Fibroblast of lung (primary cell): Measurements from ENCODE around the gene UMAD1. TPM values are rescaled to one million over a fixed set of nuclear protein-coding genes. Genes with fewer than 3 reads are reported as not detected.
A peak's percentile ranks its signal among the peaks of the same experiment; 100 is the strongest.

Experiments used
- DNase-seq, 2 donors: peaks; one replicate each; pipeline versions ENCODE4 v3.0.0 to v3.0.0-alpha.2; 2010; ENCODE audit warnings: low read depth in 2 of 2
- H2AFZ ChIP-seq: 2 replicates; pipeline ENCODE4 v1.5.1; 2012; ENCODE audit warnings: low read length, control low read depth, inconsistent platforms
- H3K27ac ChIP-seq: 2 replicates; pipeline ENCODE4 v1.5.1; 2011; ENCODE audit warnings: low read length, control low read depth; ENCODE audit not compliant: insufficient read depth
- H3K27me3 ChIP-seq: 2 replicates; pipeline ENCODE4 v1.5.1; 2011; ENCODE audit warnings: mild to moderate bottlenecking, low read length; ENCODE audit not compliant: control insufficient read depth, insufficient read depth
- H3K36me3 ChIP-seq: 2 replicates; pipeline ENCODE4 v1.5.1; 2011; ENCODE audit warnings: low read length; ENCODE audit not compliant: control insufficient read depth, insufficient read depth
- H3K4me1 ChIP-seq: 2 replicates; pipeline ENCODE4 v1.5.1; 2011; ENCODE audit warnings: low read length; ENCODE audit not compliant: control insufficient read depth, insufficient read depth; ENCODE audit errors: extremely low read depth
- H3K4me2 ChIP-seq: 2 replicates; pipeline ENCODE4 v1.5.1; 2011; ENCODE audit warnings: low read length, control low read depth; ENCODE audit not compliant: insufficient read depth; ENCODE audit errors: extremely low read depth
- H3K4me3 ChIP-seq, 4 experiments: fragments of 200-600 bp in 1 of 4; sonication (generic) in 1 of 4; replicated peaks in 1 of 4; 2 replicates each; pipeline ENCODE4 v1.5.1; 2011 to 2016; ENCODE audit warnings: low read length in 4 of 4, low read depth in 3 of 4, mild to moderate bottlenecking in 3 of 4, control low read depth in 2 of 4, inconsistent platforms in 1 of 4, mixed read lengths in 1 of 4; ENCODE audit not compliant: insufficient read depth in 1 of 4; ENCODE audit errors: control extremely low read depth in 1 of 4
- H3K79me2 ChIP-seq: 2 replicates; pipeline ENCODE4 v1.5.1; 2012; ENCODE audit warnings: mild to moderate bottlenecking, low read length, inconsistent platforms; ENCODE audit not compliant: control insufficient read depth, insufficient read depth
- H3K9ac ChIP-seq: 2 replicates; pipeline ENCODE4 v1.5.1; 2011; ENCODE audit warnings: mild to moderate bottlenecking, low read length, control low read depth; ENCODE audit not compliant: insufficient read depth
- H3K9me3 ChIP-seq: 2 replicates; pipeline ENCODE4 v1.5.1; 2012; ENCODE audit warnings: low read depth, low read length; ENCODE audit not compliant: control insufficient read depth, insufficient read depth
- H4K20me1 ChIP-seq: 2 replicates; pipeline ENCODE4 v1.5.1; 2011; ENCODE audit warnings: low read length; ENCODE audit not compliant: control insufficient read depth, insufficient read depth; ENCODE audit errors: extremely low read depth
- EZH2 ChIP-seq: IDR thresholded peaks from 2 replicates; pipeline ENCODE4 v1.5.1; 2012; ENCODE audit warnings: low read length, control low read depth, mild to moderate bottlenecking; ENCODE audit errors: missing control alignments
- polyA plus RNA-seq, 2 donors: library from polyadenylated mRNA; depleted of rRNA in 1 of 2; stranded (reverse) in 1 of 2; unstranded in 1 of 2; fragments of >200 nt; gene quantifications; 2 replicates each; pipeline ENCODE4 v1.2.1, GENCODE V29; 2011 to 2012; ENCODE audit warnings: missing spikeins in 1 of 2
- total RNA-seq: library from RNA; depleted of rRNA; stranded (reverse); fragments of >200 nt; gene quantifications from 2 replicates; pipeline ENCODE4 v1.2.1, GENCODE V29; 2014
- TF ChIP-seq, protein P1 (sequence below), 2 donors: IDR thresholded peaks in 1 of 2; conservative IDR thresholded peaks in 1 of 2; 1 replicate in 1 of 2; 2 replicates in 1 of 2; pipeline ENCODE4 v1.5.1; 2011 to 2012; ENCODE audit warnings: low read length in 2 of 2, control low read depth in 1 of 2, inconsistent platforms in 1 of 2, low read depth in 1 of 2, mild to moderate bottlenecking in 1 of 2

UMAD1 gene
- total and polyA plus RNA-seq, 2 donors (not counting 1 experiment from before 2014, with no cell fraction given), result 12.4 to 19.8 TPM

DNA sequence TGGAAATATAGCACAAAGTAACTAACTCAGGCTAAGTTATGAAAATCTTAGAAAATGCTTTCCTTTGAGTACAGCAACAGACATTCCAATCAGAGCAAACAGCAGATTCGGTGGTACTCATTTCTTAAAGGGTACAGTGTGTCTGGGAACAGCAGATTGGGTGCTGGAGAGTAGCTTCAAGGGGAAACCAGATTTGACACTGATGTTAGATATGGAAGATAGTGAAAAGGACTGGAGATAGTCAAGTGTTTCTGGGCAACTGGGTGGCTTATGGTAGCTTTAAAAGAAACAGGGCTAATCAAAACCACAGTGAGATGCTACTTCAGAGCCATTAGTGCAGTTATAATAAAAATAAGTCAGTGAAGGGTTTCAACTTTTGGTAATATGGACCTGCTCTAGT, 12.1 kb upstream of the UMAD1 start:
- Histone ChIP-seq H3K79me2 (no peaks in the 10 kb centered on the region), H3K4me3 (no peak overlapping the region), H3K36me3 (no peaks in the 10 kb centered on the region), H3K4me2 (no peak overlapping the region), H3K9me3 (no peaks in the 10 kb centered on the region), H3K27ac (no peak overlapping the region), H3K9ac (no peak overlapping the region), H4K20me1 (no peaks in the 10 kb centered on the region), H3K27me3 (no peaks in the 10 kb centered on the region), H3K4me1 (no peaks in the 10 kb centered on the region), H2AFZ (no peak overlapping the region)
- TF ChIP-seq, protein P1, sequence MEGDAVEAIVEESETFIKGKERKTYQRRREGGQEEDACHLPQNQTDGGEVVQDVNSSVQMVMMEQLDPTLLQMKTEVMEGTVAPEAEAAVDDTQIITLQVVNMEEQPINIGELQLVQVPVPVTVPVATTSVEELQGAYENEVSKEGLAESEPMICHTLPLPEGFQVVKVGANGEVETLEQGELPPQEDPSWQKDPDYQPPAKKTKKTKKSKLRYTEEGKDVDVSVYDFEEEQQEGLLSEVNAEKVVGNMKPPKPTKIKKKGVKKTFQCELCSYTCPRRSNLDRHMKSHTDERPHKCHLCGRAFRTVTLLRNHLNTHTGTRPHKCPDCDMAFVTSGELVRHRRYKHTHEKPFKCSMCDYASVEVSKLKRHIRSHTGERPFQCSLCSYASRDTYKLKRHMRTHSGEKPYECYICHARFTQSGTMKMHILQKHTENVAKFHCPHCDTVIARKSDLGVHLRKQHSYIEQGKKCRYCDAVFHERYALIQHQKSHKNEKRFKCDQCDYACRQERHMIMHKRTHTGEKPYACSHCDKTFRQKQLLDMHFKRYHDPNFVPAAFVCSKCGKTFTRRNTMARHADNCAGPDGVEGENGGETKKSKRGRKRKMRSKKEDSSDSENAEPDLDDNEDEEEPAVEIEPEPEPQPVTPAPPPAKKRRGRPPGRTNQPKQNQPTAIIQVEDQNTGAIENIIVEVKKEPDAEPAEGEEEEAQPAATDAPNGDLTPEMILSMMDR (conservative IDR thresholded peaks at IDR 0.05 in 1 of 2, IDR thresholded peaks at IDR 0.05 in 1 of 2; ENCODE audit: low read depth in 1 of 2, low read length in 2 of 2), result no peak
- DNase-seq, result no peak

DNA sequence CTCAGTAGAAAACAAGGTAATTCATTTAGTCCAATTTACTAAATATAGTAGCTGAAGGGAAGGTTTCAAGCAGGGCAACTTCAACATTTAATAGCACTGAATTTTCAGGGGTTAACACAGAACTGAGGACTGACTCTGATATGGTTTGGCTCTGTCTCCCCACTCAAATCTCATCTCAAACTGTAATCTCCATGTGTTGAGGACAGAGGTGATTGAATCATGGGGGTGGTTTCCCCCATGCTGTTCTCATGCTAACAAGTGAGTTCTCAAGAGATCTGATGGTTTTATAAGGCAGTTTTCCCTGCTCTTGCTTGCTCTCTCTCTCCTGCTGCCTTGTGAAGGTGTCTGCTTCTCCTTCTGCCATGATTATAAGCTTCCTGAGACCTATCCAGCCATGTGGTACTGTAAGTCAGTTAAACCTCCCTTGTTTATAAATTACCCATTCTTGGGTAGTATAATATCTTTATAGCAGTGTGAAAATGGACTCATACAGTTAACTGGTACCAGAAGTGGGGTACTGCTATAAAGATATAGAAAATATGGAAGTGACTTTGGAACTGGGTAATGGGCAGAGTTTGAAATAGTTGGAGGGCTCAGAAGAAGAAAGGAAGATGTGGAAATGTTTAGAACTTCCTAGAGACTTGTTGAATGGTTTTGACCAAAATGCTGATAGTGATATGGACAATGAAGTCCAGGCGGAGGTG, 9.8 kb upstream of the UMAD1 start:
- Histone ChIP-seq H3K79me2 (no peaks in the 10 kb centered on the region), H4K20me1 (no peaks in the 10 kb centered on the region), H3K9ac (no peak overlapping the region), H3K4me1 (no peaks in the 10 kb centered on the region), H2AFZ (no peak overlapping the region), H3K36me3 (no peaks in the 10 kb centered on the region), H3K4me3 (no peak overlapping the region), H3K9me3 (no peaks in the 10 kb centered on the region), H3K27me3 (no peaks in the 10 kb centered on the region), H3K4me2 (no peak overlapping the region), H3K27ac (no peak overlapping the region)
- no peak for TF ChIP-seq EZH2
- TF ChIP-seq, protein P1 (conservative IDR thresholded peaks at IDR 0.05 in 1 of 2, IDR thresholded peaks at IDR 0.05 in 1 of 2; ENCODE audit: low read depth in 1 of 2, low read length in 2 of 2), result no peak
- no peak for DNase-seq

DNA sequence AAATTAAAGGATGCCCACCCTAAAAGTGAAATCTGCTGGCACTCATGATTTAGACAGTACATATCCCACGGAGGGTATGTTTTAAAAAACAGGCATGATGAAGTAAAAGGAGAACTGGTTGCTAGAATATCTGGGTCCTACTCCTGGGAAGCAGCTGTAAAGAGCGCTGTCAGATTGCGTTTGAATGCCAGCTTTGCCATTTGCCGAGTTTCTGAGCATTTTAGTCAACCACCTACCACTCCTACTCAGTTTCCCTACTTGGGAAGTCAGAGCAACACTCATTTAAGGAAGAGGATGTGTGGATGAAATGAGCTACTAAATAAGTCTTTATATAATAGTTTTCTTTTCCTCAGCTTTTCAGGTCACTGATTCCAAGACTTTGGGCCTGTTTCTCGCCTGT, 1.1 kb upstream of the UMAD1 start:
- H3K27ac ChIP-seq, result peak overlapping the region; percentile 87
- DNase-seq, result peak; percentile 2 to 6

More for the DNA sequence above, 1.1 kb upstream of the UMAD1 start:
- Histone ChIP-seq H3K4me3 (peak overlapping the region; percentile 80 to 90 (median 84)), H2AFZ (peak overlapping the region; percentile 99), H3K36me3 (no peaks in the 10 kb centered on the region), H4K20me1 (no peaks in the 10 kb centered on the region), H3K79me2 (peaks cover 3% of the 10 kb centered on the region), H3K4me2 (peak overlapping the region; percentile 81), H3K9me3 (no peaks in the 10 kb centered on the region), H3K4me1 (no peaks in the 10 kb centered on the region), H3K27me3 (no peaks in the 10 kb centered on the region), H3K9ac (peak overlapping the region; percentile 67)
- no peak for TF ChIP-seq EZH2
- TF ChIP-seq, protein P1 (conservative IDR thresholded peaks at IDR 0.05 in 1 of 2, IDR thresholded peaks at IDR 0.05 in 1 of 2; ENCODE audit: low read depth in 1 of 2, low read length in 2 of 2), result no peak
